Measurements from ENCODE around the gene LY6G5B.

Gene LY6G5B

GRCh38 chr6:31715022-31715958, 45.5 kb downstream of the LY6G5B start, which contains the start of gene LY6G6D:
Gene LY6G6D (plus strand): TSS chr6:31715348. CDS start chr6:31715356, 8 bp downstream.
- no peak for DNase-seq (ENCODE audit: low read depth in 2 of 2)

- no peak for DNase-seq (ENCODE audit: low read depth in 2 of 2)
These were observed 47.9 kb downstream of the LY6G5B start for GRCh38 chr6:31717499-31718222.

GRCh38 chr6:31718265-31718664, 48.5 kb downstream of the LY6G5B start:
- no peak for DNase-seq (ENCODE audit: low read depth in 2 of 2)

- no peak for DNase-seq (ENCODE audit: low read depth in 2 of 2)
These were observed 49.2 kb downstream of the LY6G5B start for GRCh38 chr6:31719001-31719400.

GRCh38 chr6:31720196-31720770, 50.5 kb downstream of the LY6G5B start:
- DNase-seq (ENCODE audit: low read depth in 2 of 2): no peak

- no peak for DNase-seq (ENCODE audit: low read depth in 2 of 2)
These were observed 51.7 kb downstream of the LY6G5B start, which contains the start of gene LY6G6C for GRCh38 chr6:31721351-31722020. Gene LY6G6C (minus strand): TSS chr6:31721746. CDS start chr6:31721679, 67 bp downstream.

- no peak for DNase-seq (ENCODE audit: low read depth in 2 of 2)
These were observed 52.4 kb downstream of the LY6G5B start for GRCh38 chr6:31722173-31722572.
